NCI-H1092 (cell line): Measurements from ENCODE around the gene LRRK1.

Experiments
- DNase-seq: peaks from one replicate; lab custom pipeline; 2025; lab: John Stamatoyannopoulos, UW

The LRRK1 gene

DNA sequence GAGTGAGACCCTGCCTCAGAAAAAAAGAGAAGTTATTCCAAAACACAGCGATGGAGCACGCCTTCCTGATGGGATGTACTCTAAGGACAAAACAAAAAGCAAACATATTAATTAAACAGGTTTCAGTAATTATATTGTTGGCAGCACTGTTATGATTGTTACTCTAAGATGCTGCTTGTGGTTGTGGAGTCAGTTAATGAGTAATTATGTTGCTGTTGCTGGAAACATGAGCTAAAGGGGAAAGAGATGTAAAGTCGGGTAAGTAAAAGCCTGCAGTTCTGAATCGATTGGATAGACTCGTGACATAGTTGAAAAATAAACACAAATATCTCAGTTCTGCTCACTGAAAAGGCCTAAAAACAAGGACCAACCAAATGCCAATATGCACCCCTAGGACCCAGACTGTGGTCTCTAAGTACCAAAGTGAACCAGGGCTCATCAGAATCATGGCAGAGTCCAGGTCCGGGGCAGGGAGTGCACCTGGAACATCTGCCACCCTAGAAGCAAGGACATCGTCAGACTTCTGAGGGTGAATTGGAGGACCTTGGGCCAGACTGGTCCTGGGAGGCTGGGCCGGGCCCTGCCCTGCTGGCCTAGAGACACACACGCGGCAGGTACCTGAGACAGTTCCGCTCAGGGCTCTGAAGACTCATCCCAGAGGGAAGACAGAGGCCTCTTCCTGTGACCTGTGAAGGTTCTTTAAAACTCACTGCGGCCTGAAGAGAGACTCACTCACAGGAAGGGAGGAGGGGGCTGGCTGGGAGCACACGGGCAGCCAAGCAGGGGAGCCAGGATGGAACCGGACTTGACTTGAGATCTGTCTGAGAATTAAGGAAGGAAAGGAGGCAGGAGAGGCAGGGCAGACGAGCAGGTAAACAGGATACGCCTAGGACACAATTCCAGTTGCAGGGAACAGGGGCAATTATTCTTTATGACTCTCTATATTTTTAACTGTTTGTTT lies 140.5 kb downstream of the LRRK1 start:
- no peak for DNase-seq

DNA sequence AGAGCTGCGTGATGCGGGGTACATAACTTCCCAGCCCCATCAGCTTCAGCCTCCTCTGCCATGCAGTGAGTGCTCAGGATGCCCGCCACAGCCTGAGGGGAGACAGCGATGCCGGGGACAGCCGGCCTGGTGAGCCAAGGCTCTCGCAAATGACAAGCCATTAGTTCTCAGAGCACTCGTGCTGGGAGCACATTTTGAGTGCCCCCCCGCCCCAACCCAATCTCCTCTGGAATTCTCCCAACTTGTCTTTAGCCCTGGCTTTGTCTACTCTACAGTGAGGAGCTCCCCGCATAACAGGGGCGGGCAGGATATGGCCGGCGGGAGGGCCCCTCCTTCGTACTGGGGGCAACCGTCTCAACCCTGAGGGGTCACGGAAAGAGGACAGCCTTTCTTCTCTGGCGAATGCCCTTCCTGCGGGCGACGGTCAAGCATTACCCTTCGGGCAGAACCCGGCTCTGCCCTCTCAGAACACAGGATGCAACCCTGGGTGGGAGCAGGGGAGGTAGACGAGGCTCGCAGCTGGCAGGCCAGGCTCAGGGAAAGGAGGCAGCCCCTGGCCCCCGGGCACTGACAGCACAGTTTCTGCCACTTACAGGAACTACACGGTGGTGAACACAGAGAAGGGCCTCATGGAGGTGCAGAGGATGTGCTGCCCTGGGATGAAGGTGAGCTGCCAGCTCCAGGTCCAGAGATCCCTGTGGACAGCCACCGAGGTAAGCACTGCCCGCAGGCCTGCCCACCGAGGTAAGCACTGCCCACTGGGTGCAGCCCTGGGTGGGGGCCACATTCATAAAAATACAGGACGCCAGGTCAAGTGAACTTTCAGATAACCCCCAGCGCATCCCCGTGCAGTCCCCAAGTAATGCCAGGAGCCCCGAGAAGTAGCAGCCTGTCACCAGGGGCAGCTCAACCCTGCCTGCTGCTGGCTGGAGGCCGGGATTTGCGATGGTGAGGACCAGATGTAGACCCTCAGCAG lies 141.7 kb downstream of the LRRK1 start:
- DNase-seq, result no peak

DNA sequence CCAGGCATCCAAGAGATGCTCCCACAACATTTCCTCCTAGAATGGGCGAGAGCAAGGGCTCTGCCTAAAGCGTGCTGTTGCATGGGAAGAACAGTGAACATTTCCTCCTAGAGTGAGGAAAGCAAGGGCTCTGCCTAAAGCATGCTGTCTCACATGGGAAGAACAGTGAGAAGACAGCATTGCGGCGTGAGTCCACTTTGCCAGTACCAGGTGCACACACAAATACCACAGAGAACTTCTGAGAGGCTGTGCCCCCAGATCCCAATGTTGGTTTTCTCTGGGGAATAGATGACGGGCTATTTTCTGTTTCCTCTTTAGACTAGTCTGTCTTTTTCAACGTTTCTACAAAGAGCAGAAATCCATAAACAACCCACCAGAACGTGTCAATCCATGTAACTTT lies 142.9 kb downstream of the LRRK1 start:
- no peak for DNase-seq

DNA sequence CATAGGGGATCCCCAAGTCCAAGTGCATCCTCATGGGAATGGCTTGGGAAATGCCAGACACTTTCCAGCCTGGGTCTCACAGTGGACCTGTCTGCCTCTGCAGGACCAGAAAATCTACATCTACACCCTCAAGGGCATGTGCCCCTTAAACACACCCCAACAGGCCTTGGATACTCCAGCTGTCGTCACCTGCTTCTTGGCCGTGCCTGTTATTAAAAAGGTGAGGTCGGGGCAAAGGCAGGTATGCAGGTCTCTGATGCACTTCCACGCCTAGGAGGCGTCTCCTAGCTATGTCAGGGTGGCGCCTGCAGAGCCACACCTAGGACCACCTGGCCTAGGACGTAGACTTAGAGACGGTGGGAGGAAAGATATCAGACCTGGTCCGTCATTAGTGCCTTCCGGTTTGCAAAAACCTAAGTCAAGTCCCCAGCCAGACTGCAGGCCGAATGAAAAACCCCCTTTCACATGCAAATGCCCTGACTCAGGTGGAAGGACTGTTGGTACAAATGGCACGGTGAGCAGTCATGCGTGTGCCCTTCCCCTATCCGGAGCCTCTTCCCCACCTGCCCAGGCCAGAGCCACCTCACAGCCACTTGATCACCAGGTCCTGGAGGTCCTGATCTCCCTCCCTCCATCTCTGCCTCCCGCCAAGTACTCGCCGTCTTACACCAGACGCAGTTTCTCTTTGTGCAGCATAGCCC lies 143.5 kb downstream of the LRRK1 start:
- no peak for DNase-seq

DNA sequence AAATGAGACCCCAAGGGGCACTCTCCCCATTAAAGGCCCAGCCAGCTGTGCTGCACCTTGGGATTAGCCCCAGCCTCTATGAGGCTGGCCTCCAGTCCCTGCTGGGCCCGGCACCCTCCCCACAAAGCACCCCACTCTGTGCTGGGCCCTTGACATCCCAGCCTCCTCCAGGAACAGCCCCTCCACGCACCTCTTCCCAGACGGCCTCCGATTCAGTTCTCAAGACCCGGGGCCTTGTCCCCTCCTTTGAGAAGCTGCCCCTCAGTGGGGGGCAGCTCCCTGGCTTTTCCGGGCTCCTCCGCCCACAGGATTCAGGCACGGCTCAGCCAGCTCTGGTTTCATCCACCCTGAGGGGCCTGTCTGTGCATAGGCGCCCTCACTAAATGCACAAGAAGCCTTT lies 144.1 kb downstream of the LRRK1 start:
- no peak for DNase-seq

DNA sequence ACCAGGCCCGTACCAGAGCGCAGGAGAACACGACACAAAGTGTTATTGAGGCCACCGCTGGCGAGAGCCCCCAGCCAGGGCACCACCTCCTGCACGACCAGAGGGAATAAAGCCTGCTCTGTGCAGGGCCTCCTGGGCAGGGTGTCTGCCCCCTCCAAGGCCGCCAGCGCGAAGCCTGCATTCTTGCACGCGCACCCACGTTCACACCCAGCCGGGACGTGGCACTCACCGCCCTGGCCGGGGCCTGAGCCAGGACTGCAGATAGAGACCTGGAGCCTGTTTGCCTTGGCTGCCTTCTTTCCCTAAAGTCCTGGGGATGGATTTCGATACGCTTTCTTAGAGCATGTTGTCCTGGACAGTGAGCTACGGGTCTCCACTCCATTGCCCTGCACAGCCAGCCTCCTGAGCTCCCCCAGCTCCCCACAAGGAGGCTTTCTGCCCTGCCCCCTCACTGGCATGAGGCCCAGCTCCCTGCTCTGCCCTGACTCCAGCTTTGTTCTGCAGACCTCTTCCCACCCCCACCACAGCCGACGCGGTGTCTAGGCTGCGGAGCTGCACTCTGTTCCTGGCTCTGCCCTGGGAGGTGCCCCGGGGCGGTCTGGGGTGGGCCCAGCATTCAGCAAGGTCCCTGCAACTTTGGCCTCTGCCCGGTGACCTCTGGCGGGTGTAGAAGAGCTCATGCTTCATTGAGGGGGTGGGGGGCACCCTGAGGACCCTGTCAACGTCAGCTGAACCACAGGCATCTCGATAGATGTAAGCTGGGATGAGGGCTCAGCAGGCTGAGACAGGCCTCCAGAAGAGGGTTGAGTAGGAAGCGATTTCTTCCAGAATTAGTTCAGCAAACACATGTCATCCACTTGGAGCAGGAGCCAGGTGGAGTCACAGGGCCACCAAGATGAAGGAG lies 145.0 kb downstream of the LRRK1 start:
- no peak for DNase-seq

DNA sequence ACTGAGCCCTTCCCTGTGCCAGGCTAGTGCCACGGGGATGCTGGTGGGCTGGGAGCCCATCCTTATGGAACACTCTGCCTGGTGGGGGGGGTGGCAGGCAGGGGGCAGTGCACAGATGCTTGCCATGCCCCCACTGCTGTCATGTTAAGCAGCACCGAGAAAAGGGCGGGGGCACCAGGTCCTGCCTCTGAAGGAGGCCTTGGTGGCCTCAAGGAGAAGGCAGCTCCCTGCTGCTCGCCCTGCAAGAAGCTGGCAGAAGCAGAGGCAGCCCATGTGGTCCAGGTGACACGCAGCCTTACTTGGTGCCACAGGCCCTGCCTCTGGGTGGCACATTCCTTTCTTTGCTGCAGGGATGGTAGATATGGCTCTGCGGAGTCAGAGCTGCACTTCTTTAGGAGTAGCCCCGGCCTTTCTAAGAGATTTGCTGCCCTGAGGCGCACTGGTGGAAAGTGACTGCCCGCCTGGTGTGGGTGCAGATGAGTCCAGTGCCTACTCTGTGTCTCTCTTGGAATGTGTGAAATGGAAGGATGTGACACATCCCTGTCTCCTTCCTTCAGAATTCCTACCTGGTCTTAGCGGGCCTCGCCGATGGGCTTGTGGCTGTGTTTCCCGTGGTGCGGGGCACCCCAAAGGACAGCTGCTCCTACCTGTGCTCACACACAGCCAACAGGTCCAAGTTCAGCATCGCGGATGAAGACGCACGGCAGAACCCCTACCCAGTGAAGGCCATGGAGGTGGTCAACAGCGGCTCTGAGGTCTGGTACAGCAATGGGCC lies 145.8 kb downstream of the LRRK1 start:
- no peak for DNase-seq

DNA sequence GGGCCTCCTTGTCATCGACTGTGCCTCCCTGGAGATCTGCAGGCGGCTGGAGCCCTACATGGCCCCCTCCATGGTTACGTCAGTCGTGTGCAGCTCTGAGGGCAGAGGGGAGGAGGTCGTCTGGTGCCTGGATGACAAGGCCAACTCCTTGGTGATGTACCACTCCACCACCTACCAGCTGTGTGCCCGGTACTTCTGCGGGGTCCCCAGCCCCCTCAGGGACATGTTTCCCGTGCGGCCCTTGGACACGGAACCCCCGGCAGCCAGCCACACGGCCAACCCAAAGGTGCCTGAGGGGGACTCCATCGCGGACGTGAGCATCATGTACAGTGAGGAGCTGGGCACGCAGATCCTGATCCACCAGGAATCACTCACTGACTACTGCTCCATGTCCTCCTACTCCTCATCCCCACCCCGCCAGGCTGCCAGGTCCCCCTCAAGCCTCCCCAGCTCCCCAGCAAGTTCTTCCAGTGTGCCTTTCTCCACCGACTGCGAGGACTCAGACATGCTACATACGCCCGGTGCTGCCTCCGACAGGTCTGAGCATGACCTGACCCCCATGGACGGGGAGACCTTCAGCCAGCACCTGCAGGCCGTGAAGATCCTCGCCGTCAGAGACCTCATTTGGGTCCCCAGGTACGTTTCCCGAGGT lies 146.5 kb downstream of the LRRK1 start:
- DNase-seq, result no peak

DNA sequence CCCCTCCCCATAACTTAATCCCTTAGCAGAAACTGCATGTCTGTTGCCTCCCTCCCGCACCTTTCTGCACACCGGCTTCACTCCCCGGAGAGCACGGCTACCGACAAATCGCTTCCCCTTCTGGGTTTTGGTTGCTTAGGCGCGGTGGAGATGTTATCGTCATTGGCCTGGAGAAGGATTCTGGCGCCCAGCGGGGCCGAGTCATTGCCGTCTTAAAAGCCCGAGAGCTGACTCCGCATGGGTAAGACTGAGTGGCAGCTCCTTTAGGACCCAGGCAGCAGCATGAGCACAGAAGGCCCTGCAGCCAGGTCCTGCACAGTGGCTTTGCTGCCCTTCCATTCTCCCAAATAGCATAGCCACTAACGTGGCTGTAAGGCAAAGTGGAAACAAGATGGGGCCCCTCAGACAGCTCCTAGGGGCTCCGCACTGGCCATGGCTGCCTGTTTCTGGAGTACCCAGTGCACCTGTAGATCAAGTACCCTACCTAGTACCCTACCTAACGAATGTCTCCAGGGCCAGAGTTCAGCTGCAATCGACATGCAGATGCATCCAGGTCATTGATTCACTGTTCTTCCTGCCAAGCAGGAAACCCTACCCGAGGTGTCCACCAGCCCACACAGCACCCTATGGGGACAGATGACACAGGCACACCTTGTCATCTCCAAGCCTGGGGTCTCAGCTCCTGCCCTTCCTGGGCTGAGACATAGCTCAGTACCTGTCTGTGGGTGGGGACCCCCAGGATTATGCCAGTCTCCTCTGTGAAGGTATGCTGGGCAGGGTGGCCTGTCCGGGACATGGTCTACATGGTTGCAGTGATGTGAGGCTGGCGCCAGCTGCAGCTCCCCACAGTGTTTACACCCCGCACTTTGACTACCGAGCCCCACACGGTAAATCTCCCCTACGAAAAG lies 147.6 kb downstream of the LRRK1 start:
- no peak for DNase-seq

DNA sequence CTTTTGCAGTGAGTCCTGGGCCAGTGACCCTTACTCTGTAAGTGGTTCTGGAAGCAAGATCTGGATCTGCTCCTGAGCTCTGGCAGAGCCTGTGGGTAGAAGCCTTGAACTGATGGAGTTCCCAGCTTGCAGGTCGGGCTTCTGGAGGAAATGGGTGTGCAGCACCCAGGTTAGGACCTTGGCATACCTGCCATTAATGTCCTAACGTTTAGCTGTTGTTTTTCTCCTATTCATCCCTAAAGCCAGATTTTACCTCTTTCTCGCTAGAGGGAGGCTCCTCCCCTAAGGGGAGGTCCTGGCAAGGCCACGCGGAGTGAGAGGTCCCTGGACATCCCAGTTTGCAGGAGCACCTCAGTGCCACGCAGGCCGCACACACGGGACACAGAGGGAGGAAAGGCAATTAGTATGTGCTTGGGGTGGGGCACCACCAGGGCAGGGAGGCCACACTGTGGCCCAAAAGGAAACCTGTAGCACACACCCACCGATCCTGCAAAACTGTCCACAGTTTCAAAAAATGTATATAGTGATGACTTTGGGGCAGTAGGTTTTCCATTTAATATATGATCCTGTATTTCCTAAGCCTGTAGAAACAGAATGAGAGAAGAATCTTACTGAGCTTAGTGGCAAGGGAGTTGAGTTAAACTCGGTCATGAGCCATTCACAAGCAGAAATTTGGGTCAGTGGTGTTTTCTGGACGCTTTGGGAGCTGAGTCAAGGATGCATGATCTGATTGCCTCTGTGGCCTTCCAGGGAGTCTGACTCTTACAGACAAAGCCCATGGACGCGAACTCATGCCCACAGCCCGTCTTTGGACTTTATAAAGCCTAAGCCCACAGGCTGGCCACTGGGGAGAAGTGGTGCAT lies 148.7 kb downstream of the LRRK1 start:
- DNase-seq, result no peak

DNA sequence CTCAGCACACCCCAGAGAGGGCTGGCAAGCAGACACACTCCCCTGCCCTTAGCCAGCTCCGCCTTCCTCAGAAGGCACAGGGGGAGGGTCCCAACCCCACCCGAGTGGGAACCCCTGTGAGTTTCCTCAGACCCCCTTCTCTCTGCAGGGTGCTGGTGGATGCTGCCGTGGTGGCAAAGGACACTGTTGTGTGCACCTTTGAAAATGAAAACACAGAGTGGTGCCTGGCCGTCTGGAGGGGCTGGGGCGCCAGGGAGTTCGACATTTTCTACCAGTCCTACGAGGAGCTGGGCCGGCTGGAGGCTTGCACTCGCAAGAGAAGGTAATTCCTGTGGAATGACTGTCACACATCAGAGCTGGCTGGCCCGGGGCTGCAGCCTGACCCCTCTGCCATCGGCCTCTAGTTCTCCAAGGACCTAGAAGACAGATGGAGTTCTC lies 149.4 kb downstream of the LRRK1 start:
- DNase-seq, result no peak

DNA sequence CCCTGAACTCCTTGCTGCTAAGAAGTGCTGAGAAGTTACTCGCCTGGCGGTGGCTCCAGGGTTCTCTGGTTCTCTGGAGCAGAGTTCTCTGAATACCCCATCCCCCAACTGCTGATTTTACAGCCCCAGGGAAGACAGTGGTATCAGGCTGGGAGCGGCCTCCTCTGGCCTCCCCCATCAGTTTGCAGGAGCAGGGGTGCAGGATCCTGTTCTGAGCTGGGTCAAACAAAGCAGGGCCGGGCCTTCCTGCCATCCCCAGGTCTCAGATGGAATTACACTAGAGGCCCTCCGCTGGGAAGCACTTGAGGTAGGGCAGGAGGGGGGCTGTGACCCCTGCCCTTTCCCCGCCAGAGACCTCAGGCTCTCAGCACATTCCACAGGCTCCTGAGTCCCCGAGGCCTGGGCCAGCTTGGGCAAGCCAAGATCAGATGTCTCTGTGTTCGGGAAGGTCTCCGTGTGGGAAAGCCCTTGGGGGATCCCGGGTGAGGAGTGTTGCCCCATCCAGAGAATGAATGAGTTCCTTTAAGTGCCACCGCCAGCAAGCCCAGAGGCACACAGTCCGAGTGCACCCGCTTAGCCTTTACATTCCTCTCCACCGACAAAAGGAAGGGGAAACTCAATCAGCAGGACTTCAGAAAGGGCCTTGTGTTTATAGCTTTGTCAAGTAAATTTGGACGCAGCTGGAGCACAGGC lies 149.9 kb downstream of the LRRK1 start:
- no peak for DNase-seq

DNA sequence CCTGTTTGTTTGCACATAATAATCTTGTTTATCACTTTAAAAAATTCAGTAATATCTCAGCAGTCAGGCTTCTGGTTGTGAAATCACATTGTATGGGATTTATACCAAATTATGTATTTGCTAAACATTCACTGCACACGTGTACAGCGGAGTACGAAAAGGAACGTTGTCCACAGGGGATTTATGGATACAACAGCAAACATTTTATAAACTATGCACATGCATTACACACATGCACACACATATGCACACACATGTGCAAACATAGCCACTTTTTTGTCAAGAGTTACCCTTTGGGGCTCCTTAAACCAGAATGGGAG lies 150.5 kb downstream of the LRRK1 start:
- DNase-seq, result no peak

DNA sequence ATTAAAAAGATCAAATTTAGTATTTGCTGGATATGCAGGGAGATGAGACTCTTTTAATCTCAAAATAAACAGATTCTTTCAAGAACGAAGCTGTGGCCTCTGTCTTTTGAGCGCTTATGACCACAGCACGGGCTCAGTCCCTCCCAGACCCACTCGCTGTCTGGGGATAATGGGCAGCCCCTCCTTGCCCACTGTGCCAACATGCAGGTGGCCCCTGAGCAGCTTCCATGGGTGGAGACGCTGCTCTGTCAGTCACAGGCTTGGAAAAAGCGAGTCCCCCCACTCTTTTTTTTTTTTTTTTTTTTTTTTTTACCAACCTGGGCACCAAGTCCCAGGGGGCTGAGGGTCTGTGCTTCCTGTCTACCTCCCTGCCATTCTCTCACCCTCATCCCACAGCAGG lies 150.9 kb downstream of the LRRK1 start:
- DNase-seq, result no peak

DNA sequence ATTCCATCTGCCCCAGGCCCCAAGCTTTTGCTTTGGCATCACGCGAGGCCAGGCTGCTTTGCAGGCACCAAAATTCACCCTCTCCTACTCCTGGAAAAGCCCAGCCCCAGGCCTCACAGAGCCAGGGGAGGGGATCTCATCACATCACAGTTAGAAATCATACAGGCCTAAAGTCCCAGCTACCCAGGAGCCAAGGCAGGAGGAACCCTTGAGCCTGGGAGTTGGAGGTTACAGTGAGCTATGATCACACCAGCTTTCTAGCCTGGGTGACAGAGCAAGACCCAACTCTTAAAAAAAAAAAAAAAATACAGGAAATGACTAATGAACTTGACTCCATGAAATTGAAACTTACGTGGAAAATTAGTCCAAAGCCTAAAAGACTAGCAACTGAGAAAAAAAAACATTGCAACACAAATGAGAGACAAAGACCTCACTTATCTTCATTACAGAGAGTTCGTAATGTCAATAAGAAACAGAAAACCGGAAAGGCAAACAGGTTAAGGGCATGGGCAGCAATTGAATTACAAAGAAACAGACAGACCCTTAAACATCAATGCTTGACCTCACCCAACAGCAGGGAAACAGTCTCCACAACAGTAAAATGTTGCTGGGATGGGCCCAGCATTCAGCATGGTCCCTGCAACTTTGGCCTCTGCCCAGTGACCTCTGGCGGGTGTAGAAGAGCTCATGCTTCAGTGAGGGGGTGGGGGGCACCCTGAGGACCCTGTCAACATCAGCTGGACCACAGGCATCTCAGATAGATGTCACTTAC lies 151.5 kb downstream of the LRRK1 start:
- no peak for DNase-seq

DNA sequence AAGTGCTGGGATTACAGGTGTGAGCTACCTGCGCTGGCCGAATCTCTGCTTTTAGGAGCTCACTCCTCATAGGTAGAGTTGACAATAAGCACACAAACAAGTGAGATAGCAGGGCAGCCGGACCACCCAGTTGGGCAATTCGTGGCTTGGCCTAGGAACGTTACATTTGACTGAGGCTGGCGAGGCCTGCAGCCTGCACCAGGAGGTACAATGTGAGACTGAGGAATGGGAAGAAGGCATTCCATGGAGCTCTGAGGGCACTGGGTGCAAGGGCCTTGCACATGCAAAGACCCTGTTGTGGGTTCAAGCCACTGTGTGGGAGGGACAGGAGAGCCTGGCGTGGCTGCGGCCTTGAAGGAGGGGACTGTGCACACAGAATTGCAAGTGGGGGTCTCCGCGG lies 152.5 kb downstream of the LRRK1 start:
- DNase-seq, result no peak
